PC-3 (cell line): ENCODE data around the gene PSORS1C1. TPM values are rescaled to one million over a fixed set of nuclear protein-coding genes. Genes with fewer than 3 reads are reported as not detected.
"Not testable (repeated sequence)": the region's sequence is repeated elsewhere in the genome, so short reads cannot be mapped to it uniquely, and the experiment has no call there.

ENCODE experiments used
- ATAC-seq: fragments of 200-7000 bp; cut with Tn5 transposase; 2 replicates; pipeline ENCODE4 v1.9.1; 2020; ENCODE audit warnings: mild to moderate bottlenecking, moderate library complexity
- BruUV-seq: library from RNA; stranded (reverse); fragments of 400-500 nt; replicated peaks from 2 replicates; lab custom pipeline; 2021; lab: Mats Ljungman, UMichigan
- CTCF ChIA-PET: fragments of 300-600 bp; sonication (Branson Sonifier 250); formaldehyde crosslinking; loops from one replicate; lab custom pipeline; 2022; ENCODE audit warnings: antibody characterized with exemption; lab: Charles Lee
- POLR2A ChIA-PET: fragments of 300-600 bp; sonication (Branson Sonifier 250); formaldehyde crosslinking; loops from one replicate; lab custom pipeline; 2022; ENCODE audit warnings: antibody characterized with exemption; ENCODE audit not compliant: unreplicated experiment; lab: Charles Lee
- DNase-seq: peaks from one replicate; pipeline ENCODE4 v3.0.0-alpha.2; 2015
- H2AFZ ChIP-seq: fragments of 300-600 bp; sonication (generic); 2 replicates; pipeline ENCODE4 v1.6.0; 2016; ENCODE audit warnings: antibody characterized with exemption, low read length
- H3F3A ChIP-seq: fragments of 300-600 bp; sonication (generic); one replicate; pipeline ENCODE4 v1.6.0; 2017; ENCODE audit warnings: antibody characterized with exemption, low read length, control low read depth, mild to moderate bottlenecking; ENCODE audit not compliant: unreplicated experiment
- H3K27ac ChIP-seq: fragments of 300-600 bp; sonication (generic); 2 replicates; pipeline ENCODE4 v1.5.1; 2016; ENCODE audit warnings: mild to moderate bottlenecking, low read length
- H3K27me3 ChIP-seq: fragments of 300-600 bp; sonication (generic); 2 replicates; pipeline ENCODE4 v1.6.1; 2016; ENCODE audit warnings: low read length, mixed read lengths
- H3K36me3 ChIP-seq: fragments of 300-600 bp; sonication (generic); 2 replicates; pipeline ENCODE4 v1.6.1; 2016; ENCODE audit warnings: low read depth, mixed run types, low read length, mixed read lengths
- H3K4me1 ChIP-seq: fragments of 300-600 bp; sonication (generic); 2 replicates; pipeline ENCODE4 v1.5.1; 2016; ENCODE audit warnings: low read length; ENCODE audit not compliant: insufficient read depth
- H3K4me2 ChIP-seq: fragments of 300-600 bp; sonication (generic); 2 replicates; pipeline ENCODE4 v1.6.0; 2016; ENCODE audit warnings: low read length
- H3K4me3 ChIP-seq: fragments of 300-600 bp; sonication (generic); 2 replicates; pipeline ENCODE4 v1.5.1; 2016; ENCODE audit warnings: mild to moderate bottlenecking, low read length, mixed read lengths
- H3K79me2 ChIP-seq: fragments of 300-600 bp; sonication (generic); 2 replicates; pipeline ENCODE4 v1.6.1; 2017; ENCODE audit warnings: low read length, mixed read lengths
- H3K9ac ChIP-seq: fragments of 300-600 bp; sonication (generic); 2 replicates; pipeline ENCODE4 v1.6.0; 2016; ENCODE audit warnings: mild to moderate bottlenecking, low read length
- H3K9me2 ChIP-seq: fragments of 300-600 bp; sonication (generic); replicated peaks from 2 replicates; pipeline ENCODE4 v1.6.1; 2016; ENCODE audit warnings: mixed run types, low read length, mixed read lengths
- H3K9me3 ChIP-seq: fragments of 300-600 bp; sonication (generic); 2 replicates; pipeline ENCODE4 v1.6.1; 2016; ENCODE audit warnings: low read length, mixed read lengths
- H4K20me1 ChIP-seq: fragments of 300-600 bp; sonication (generic); 2 replicates; pipeline ENCODE4 v1.6.1; 2016; ENCODE audit warnings: low read length, mixed read lengths
- EZH2 ChIP-seq: fragments of 300-600 bp; sonication (generic); IDR thresholded peaks from one replicate; pipeline ENCODE4 v1.6.1; 2017; ENCODE audit warnings: antibody characterized with exemption, mild to moderate bottlenecking, low read length; ENCODE audit not compliant: unreplicated experiment
- EZH2phosphoT487 ChIP-seq: fragments of 300-600 bp; sonication (generic); IDR thresholded peaks from 2 replicates; pipeline ENCODE4 v1.6.1; 2018; ENCODE audit warnings: mild to moderate bottlenecking, antibody characterized with exemption, low read length, borderline replicate concordance
- intact Hi-C: fragments of 100-400 bp; cut with micrococcal nuclease; formaldehyde crosslinking; loops from 2 replicates; pipeline ENCODE4 v1.9.0; 2023
- total RNA-seq: library from RNA; depleted of rRNA; stranded (reverse); fragments of >200 nt; gene quantifications from 2 replicates; pipeline ENCODE4 v1.2.3, GENCODE V29; 2014
- TF ChIP-seq, protein P1 (sequence below): fragments of 300-600 bp; sonication (generic); conservative IDR thresholded peaks from 2 replicates; pipeline ENCODE4 v1.5.1; 2017; ENCODE audit warnings: antibody characterized with exemption, low read depth, mild to moderate bottlenecking, low read length

Gene PSORS1C1
- total RNA-seq, 1 experiment from 2014 or later, result 2.0 TPM

DNA sequence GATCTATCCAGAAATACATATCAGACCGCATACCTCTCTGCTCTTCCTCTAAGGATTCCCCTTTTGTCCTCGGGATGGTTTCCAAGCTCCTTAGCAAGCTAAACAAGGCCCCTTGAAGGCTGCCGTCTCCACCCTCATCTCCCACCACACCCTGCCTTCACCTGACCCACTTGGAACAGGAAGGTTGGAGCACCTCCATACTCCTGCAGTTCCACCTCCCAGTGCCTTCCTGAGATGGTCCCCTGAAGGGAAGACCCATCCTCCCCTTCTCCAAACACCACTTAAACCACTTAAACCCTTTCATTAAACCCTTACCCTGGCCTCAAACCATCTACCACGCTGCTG is 64.4 kb downstream of the PSORS1C1 start:
- no peaks in the 10 kb centered on the region for H3K9me3 ChIP-seq
- no peak overlapping the region for H2AFZ ChIP-seq
- no peak overlapping the region for H3K27ac ChIP-seq
- no peaks in the 10 kb centered on the region for H3K79me2 ChIP-seq
- TF ChIP-seq EZH2, result no peak
- TF ChIP-seq EZH2phosphoT487, result no peak
- TF ChIP-seq, protein P1, sequence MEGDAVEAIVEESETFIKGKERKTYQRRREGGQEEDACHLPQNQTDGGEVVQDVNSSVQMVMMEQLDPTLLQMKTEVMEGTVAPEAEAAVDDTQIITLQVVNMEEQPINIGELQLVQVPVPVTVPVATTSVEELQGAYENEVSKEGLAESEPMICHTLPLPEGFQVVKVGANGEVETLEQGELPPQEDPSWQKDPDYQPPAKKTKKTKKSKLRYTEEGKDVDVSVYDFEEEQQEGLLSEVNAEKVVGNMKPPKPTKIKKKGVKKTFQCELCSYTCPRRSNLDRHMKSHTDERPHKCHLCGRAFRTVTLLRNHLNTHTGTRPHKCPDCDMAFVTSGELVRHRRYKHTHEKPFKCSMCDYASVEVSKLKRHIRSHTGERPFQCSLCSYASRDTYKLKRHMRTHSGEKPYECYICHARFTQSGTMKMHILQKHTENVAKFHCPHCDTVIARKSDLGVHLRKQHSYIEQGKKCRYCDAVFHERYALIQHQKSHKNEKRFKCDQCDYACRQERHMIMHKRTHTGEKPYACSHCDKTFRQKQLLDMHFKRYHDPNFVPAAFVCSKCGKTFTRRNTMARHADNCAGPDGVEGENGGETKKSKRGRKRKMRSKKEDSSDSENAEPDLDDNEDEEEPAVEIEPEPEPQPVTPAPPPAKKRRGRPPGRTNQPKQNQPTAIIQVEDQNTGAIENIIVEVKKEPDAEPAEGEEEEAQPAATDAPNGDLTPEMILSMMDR, result no peak
- POLR2A ChIA-PET, result no interaction called here
- DNase-seq (no peak), ATAC-seq (no peak)
- H3K27me3 ChIP-seq, result no peaks in the 10 kb centered on the region
- H3K4me1 ChIP-seq, result no peaks in the 10 kb centered on the region
- H3K4me3 ChIP-seq, result no peak overlapping the region
- no peaks in the 10 kb centered on the region for H3F3A ChIP-seq
- H3K4me2 ChIP-seq, result no peak overlapping the region
- no peaks in the 10 kb centered on the region for H4K20me1 ChIP-seq
- H3K9ac ChIP-seq, result no peak overlapping the region
- H3K9me2 ChIP-seq, result no peaks in the 10 kb centered on the region
- no peaks in the 10 kb centered on the region for H3K36me3 ChIP-seq
- no TSS peak for BruUV-seq
- intact Hi-C loops, result no loop called here
- CTCF ChIA-PET, result no interaction called here

DNA sequence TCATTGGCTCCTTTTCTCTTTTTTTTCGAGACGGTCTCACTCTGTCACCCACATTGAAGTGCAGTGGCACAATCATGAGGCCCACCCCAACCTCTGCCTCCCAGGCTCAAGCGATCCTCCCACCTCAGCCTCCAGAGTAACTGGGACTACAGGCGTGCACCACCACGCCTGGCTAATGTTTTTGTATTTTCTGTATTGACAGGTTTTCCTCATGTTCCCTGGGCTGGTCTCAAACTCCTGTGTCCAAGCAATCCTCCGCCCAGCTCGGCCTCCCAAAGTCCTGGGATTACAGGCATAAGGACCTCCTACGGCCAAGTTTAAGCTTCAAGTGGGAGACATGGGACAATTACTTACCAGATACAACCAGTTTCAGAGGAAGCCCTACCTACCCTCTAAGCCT is 65.3 kb downstream of the PSORS1C1 start:
- ChIA-PET CTCF (no interaction called here), POLR2A (no interaction called here)
- H3K27ac ChIP-seq, result no peak overlapping the region
- H3K4me1 ChIP-seq, result no peaks in the 10 kb centered on the region
- intact Hi-C loops, result no loop called here
- TF ChIP-seq EZH2phosphoT487 (no peak), EZH2 (no peak)
- TF ChIP-seq, protein P1, result no peak
- no peak overlapping the region for H3K4me3 ChIP-seq
- H2AFZ ChIP-seq, result no peak overlapping the region
- H3K9me3 ChIP-seq, result no peaks in the 10 kb centered on the region
- no peaks in the 10 kb centered on the region for H3K79me2 ChIP-seq
- H3K27me3 ChIP-seq, result no peaks in the 10 kb centered on the region
- H3K9ac ChIP-seq, result no peak overlapping the region
- H4K20me1 ChIP-seq, result no peaks in the 10 kb centered on the region
- no TSS peak for BruUV-seq
- H3F3A ChIP-seq, result no peaks in the 10 kb centered on the region
- no peak overlapping the region for H3K4me2 ChIP-seq
- H3K9me2 ChIP-seq, result no peaks in the 10 kb centered on the region
- ATAC-seq (no peak), DNase-seq (no peak)
- no peaks in the 10 kb centered on the region for H3K36me3 ChIP-seq

DNA sequence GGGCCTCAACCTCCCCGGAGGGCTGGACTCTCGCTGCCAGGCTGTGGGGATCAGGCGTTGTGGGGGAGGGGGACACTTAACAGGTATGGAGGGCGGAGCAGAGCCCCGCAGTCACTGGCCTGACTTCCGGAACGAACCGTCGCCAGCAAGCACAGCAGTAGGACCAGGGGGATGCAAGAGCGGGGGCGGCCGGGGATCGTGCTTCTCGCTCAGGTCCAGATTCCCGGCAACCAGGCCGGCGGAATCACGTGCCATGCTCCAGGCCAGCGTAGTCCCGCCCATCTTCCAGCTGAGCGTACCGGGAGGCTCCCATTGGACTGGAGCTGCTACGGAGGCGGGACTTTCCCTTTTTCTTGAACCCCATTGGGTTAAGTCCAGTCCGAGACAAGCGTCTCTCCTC is 65.9 kb downstream of the PSORS1C1 start:
- Histone ChIP-seq H3K27ac (no peak overlapping the region), H3K4me2 (no peak overlapping the region), H3K36me3 (no peaks in the 10 kb centered on the region), H4K20me1 (no peaks in the 10 kb centered on the region), H2AFZ (no peak overlapping the region), H3K27me3 (no peaks in the 10 kb centered on the region), H3K79me2 (no peaks in the 10 kb centered on the region), H3K9ac (no peak overlapping the region), H3K4me1 (no peaks in the 10 kb centered on the region), H3K4me3 (no peak overlapping the region), H3K9me2 (no peaks in the 10 kb centered on the region), H3K9me3 (no peaks in the 10 kb centered on the region), H3F3A (no peaks in the 10 kb centered on the region)
- TF ChIP-seq, protein P1, result no peak
- TF ChIP-seq EZH2phosphoT487 (no peak), EZH2 (no peak)
- CTCF ChIA-PET, result no interaction called here
- DNase-seq (no peak), ATAC-seq (no peak)
- POLR2A ChIA-PET, result no interaction called here
- intact Hi-C loops, result no loop called here
- no TSS peak for BruUV-seq

DNA sequence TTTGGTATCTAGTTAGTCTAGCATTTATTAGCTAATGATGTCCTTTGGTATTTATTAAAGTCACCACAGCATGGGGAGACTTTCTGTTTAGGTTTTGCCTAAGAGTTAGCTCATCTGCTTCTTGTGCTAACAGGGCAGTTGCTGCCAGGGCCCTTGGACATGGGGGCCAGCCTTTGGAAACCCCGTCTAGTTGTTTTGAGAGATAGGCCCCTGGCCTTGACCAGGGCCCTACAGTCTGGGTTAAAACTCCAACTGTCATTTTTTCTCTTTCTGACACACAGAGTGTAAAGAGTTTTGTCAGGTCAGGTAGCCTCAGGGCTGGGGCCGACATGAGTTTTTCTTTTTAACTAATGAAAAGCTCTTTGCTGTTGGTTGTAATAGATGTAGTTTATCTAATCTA is 68.7 kb downstream of the PSORS1C1 start:
- H3K9ac ChIP-seq, H3K9me3 ChIP-seq, POLR2A ChIA-PET, H4K20me1 ChIP-seq, H3K9me2 ChIP-seq, H3K27me3 ChIP-seq, intact Hi-C loops, BruUV-seq, ATAC-seq, H3K36me3 ChIP-seq, H3K4me3 ChIP-seq, H3K4me1 ChIP-seq, H3F3A ChIP-seq, H2AFZ ChIP-seq, H3K27ac ChIP-seq, CTCF ChIA-PET, DNase-seq, H3K79me2 ChIP-seq, H3K4me2 ChIP-seq: not testable (repeated sequence)
